H1 (cell line): Measurements from ENCODE around the gene PDP2. TPM values are rescaled to one million over a fixed set of nuclear protein-coding genes. Genes with fewer than 3 reads are reported as not detected.

ENCODE experiments used
- CTCF ChIA-PET: fragments of 300-600 bp; sonication (Branson Sonifier 250); formaldehyde crosslinking; loops from one replicate; lab custom pipeline; 2021; ENCODE audit not compliant: partially characterized antibody; lab: Charles Lee
- POLR2A ChIA-PET: fragments of 300-600 bp; sonication (Branson Sonifier 250); formaldehyde crosslinking; loops from one replicate; lab custom pipeline; 2021; ENCODE audit warnings: inconsistent platforms; ENCODE audit not compliant: partially characterized antibody; lab: Charles Lee
- DNase-seq, 2 experiments: peaks; one replicate each; pipeline versions ENCODE4 v3.0.0 to v3.0.0-alpha.2; 2010 to 2022; ENCODE audit warnings: low spot score in 2 of 2, low read depth in 1 of 2, mixed read lengths in 1 of 2
- FAIRE-seq: peaks from 2 replicates; lab custom pipeline; 2011; peaks lifted over from hg19 to GRCh38; lab: Jason Lieb, UNC
- H2AFZ ChIP-seq: 2 replicates; pipeline ENCODE4 v1.8.1; 2012; ENCODE audit warnings: low read length, inconsistent platforms
- H2AK5ac ChIP-seq: 2 replicates; pipeline ENCODE4 v1.6.1; 2013; ENCODE audit warnings: low read depth, low read length
- H2BK120ac ChIP-seq: replicated peaks from 2 replicates; pipeline ENCODE3; 2013; ENCODE audit warnings: low read depth, low read length, inconsistent platforms
- H2BK12ac ChIP-seq: 2 replicates; pipeline ENCODE4 v1.6.1; 2013; ENCODE audit warnings: low read depth, low read length
- H2BK15ac ChIP-seq: 2 replicates; pipeline ENCODE4 v1.6.1; 2013; ENCODE audit warnings: low read length
- H2BK20ac ChIP-seq: 2 replicates; pipeline ENCODE4 v1.6.1; 2013; ENCODE audit warnings: low read length
- H2BK5ac ChIP-seq: 2 replicates; pipeline ENCODE4 v1.6.1; 2013; ENCODE audit warnings: low read depth, low read length
- H3K14ac ChIP-seq: 2 replicates; pipeline ENCODE4 v1.6.1; 2013; ENCODE audit warnings: inconsistent platforms; ENCODE audit not compliant: insufficient read length
- H3K18ac ChIP-seq: 2 replicates; pipeline ENCODE4 v1.6.1; 2013; ENCODE audit warnings: low read length; ENCODE audit errors: extremely low read depth
- H3K23ac ChIP-seq: 2 replicates; pipeline ENCODE4 v1.6.1; 2013; ENCODE audit warnings: inconsistent platforms; ENCODE audit not compliant: insufficient read length
- H3K23me2 ChIP-seq: 2 replicates; pipeline ENCODE4 v1.6.1; 2013; ENCODE audit warnings: low read depth, low read length
- H3K27ac ChIP-seq: 2 replicates; pipeline ENCODE4 v1.6.1; 2011; ENCODE audit warnings: low read depth, low read length, inconsistent platforms
- H3K27me3 ChIP-seq, 4 experiments: replicated peaks in 1 of 4; 1 replicate in 1 of 4; 2 replicates in 3 of 4; pipeline versions ENCODE4 v1.6.1 to v1.8.1; 2011 to 2013; ENCODE audit warnings: low read length in 3 of 4, mild to moderate bottlenecking in 3 of 4, inconsistent platforms in 2 of 4, mixed read lengths in 2 of 4, moderate library complexity in 1 of 4; ENCODE audit not compliant: control insufficient read depth in 3 of 4, insufficient read depth in 3 of 4; ENCODE audit errors: extremely low read depth in 1 of 4
- H3K36me3 ChIP-seq, 4 experiments: 2 replicates each; pipeline versions ENCODE4 v1.6.1 to v1.8.1; 2011 to 2013; ENCODE audit warnings: mild to moderate bottlenecking in 4 of 4, low read length in 3 of 4, moderate library complexity in 2 of 4, control low read depth in 1 of 4, inconsistent platforms in 1 of 4; ENCODE audit not compliant: insufficient read depth in 4 of 4, control insufficient read depth in 2 of 4
- H3K4ac ChIP-seq: replicated peaks from 2 replicates; pipeline ENCODE3; 2013; ENCODE audit warnings: low read length, low read depth, mixed read lengths, inconsistent platforms; ENCODE audit not compliant: insufficient read length
- H3K4me1 ChIP-seq, 4 experiments: replicated peaks in 1 of 4; 1 replicate in 1 of 4; 2 replicates in 3 of 4; pipeline versions ENCODE4 v1.6.1 to v1.8.1; 2011 to 2013; ENCODE audit warnings: low read length in 3 of 4, inconsistent platforms in 2 of 4, mixed read lengths in 1 of 4; ENCODE audit not compliant: insufficient read depth in 4 of 4, control insufficient read depth in 3 of 4
- H3K4me2 ChIP-seq, 2 experiments: 2 replicates each; pipeline versions ENCODE4 v1.6.1 to v1.8.1; 2011 to 2013; ENCODE audit warnings: low read depth in 2 of 2, low read length in 2 of 2, control low read depth in 1 of 2, inconsistent platforms in 1 of 2, mild to moderate bottlenecking in 1 of 2; ENCODE audit not compliant: insufficient read depth in 1 of 2
- H3K4me3 ChIP-seq, 4 experiments: fragments of 200-600, 300-600 bp in 1 of 4; sonication (generic), shearing (Covaris generic), sonication (Bioruptor Twin) in 1 of 4; 2 replicates each; pipeline versions ENCODE4 v1.5.1 to v1.8.1; 2011 to 2016; ENCODE audit warnings: low read length in 4 of 4, low read depth in 3 of 4, control low read depth in 2 of 4, inconsistent platforms in 2 of 4, mild to moderate bottlenecking in 2 of 4, mixed read lengths in 1 of 4, moderate library complexity in 1 of 4; ENCODE audit not compliant: insufficient read depth in 2 of 4; ENCODE audit errors: extremely low read depth in 1 of 4
- H3K56ac ChIP-seq: replicated peaks from 2 replicates; pipeline ENCODE3; 2013; ENCODE audit warnings: low read depth, mild to moderate bottlenecking, mixed read lengths, low read length, inconsistent platforms; ENCODE audit not compliant: insufficient read length
- H3K79me1 ChIP-seq: 2 replicates; pipeline ENCODE4 v1.6.1; 2013; ENCODE audit warnings: low read depth, low read length, control low read depth
- H3K79me2 ChIP-seq, 2 experiments: 2 replicates each; pipeline versions ENCODE4 v1.6.1 to v1.8.1; 2012 to 2013; ENCODE audit warnings: low read length in 2 of 2, mild to moderate bottlenecking in 2 of 2, inconsistent platforms in 1 of 2; ENCODE audit not compliant: insufficient read depth in 2 of 2, control insufficient read depth in 1 of 2
- H3K9ac ChIP-seq, 4 experiments: replicated peaks in 1 of 4; 1 replicate in 1 of 4; 2 replicates in 3 of 4; pipeline versions ENCODE4 v1.6.1 to v1.8.1; 2011 to 2013; ENCODE audit warnings: low read depth in 3 of 4, low read length in 3 of 4, control low read depth in 2 of 4, mild to moderate bottlenecking in 2 of 4, moderate library complexity in 2 of 4, inconsistent platforms in 1 of 4; ENCODE audit errors: extremely low read depth in 1 of 4
- H3K9me3 ChIP-seq, 2 experiments: 2 replicates each; pipeline versions ENCODE4 v1.6.1 to v1.8.1; 2012 to 2013; ENCODE audit warnings: mild to moderate bottlenecking in 2 of 2, moderate library complexity in 2 of 2, control low read depth in 1 of 2, inconsistent platforms in 1 of 2, low read depth in 1 of 2, low read length in 1 of 2, mixed read lengths in 1 of 2; ENCODE audit not compliant: insufficient read depth in 2 of 2
- H4K20me1 ChIP-seq, 2 experiments: replicated peaks in 1 of 2; 2 replicates each; pipeline versions ENCODE3 to v1.8.1; 2011 to 2013; ENCODE audit warnings: inconsistent platforms in 2 of 2, low read length in 2 of 2, mild to moderate bottlenecking in 1 of 2; ENCODE audit not compliant: insufficient read depth in 2 of 2, control insufficient read depth in 1 of 2
- H4K5ac ChIP-seq: 2 replicates; pipeline ENCODE4 v1.6.1; 2013; ENCODE audit warnings: low read length, low read depth, mixed read lengths, inconsistent platforms; ENCODE audit not compliant: insufficient read length
- H4K8ac ChIP-seq: 2 replicates; pipeline ENCODE4 v1.8.0; 2013; ENCODE audit warnings: mild to moderate bottlenecking, moderate library complexity, low read length, inconsistent platforms; ENCODE audit not compliant: insufficient read depth; ENCODE audit errors: extremely low read depth
- H4K91ac ChIP-seq: replicated peaks from 2 replicates; pipeline ENCODE3; 2013; ENCODE audit warnings: low read length, mixed read lengths, inconsistent platforms; ENCODE audit not compliant: insufficient read length
- CTBP2 ChIP-seq: IDR thresholded peaks from 2 replicates; pipeline ENCODE4 v1.7.0; 2011; ENCODE audit warnings: borderline replicate concordance, mild to moderate bottlenecking, moderate library complexity, mixed read lengths, low read length; ENCODE audit not compliant: insufficient read depth, insufficient read length
- WGBS, 2 experiments: shearing (Covaris generic) in 1 of 2; methylation state at CpG; one replicate each; pipeline versions ENCODE4 v1.1.6 to v1.1.7; 2013 to 2015; ENCODE audit warnings: low lambda C conversion rate in 2 of 2, mixed read lengths in 2 of 2, inconsistent platforms in 1 of 2, low coverage in 1 of 2, missing lambda C conversion rate in 1 of 2; ENCODE audit not compliant: insufficient replicate concordance in 2 of 2, insufficient coverage in 1 of 2, insufficient read length in 1 of 2; ENCODE audit errors: extremely low coverage in 1 of 2, missing lambda C conversion rate in 1 of 2; 5-methylcytosine and 5-hydroxymethylcytosine counted together
- polyA plus RNA-seq, 7 experiments: library from polyadenylated mRNA; depleted of rRNA in 3 of 7; stranded (reverse) in 5 of 7; unstranded in 2 of 7; fragments of >200 nt in 5 of 7; fragments of 200-250 nt in 2 of 7; gene quantifications; 1 replicate in 5 of 7; 2 replicates in 1 of 7; 4 replicates in 1 of 7; pipeline versions ENCODE4 v1.2.1 to v1.2.3, GENCODE V29; 2011 to 2013; ENCODE audit warnings: missing spikeins in 2 of 7, mixed read lengths in 2 of 7
- total RNA-seq: library from RNA; stranded (reverse); fragmentation: NEBNext Ultra II Directional; extraction: Animal tissue kit (Norgen Biotek cat#: 25700); gene quantifications from 2 replicates; pipeline ENCODE4 v1.2.1, GENCODE V29; 2021

Gene PDP2
- total and polyA plus RNA-seq, 2 of the 8 experiments (the other 6 are each of a cell fraction or from before 2014, with no cell fraction given), result 11.7 to 36.5 TPM

- no peak for TF ChIP-seq CTBP2
- TF ChIP-seq, all 59 proteins: peak for 0
- no peak overlapping the region for H3K56ac ChIP-seq
- no peak overlapping the region for H3K23ac ChIP-seq
- WGBS, 2 experiments, result 87% methylated on average over 14 of the region's 14 CpGs; no CpG with 5 or more reads in 1 of the 2 experiments
- H4K20me1 ChIP-seq, result peaks cover 0 to 2% of the 10 kb centered on the region in 2 experiments
- no peak for FAIRE-seq
- H2BK20ac ChIP-seq, result no peak overlapping the region
- no peak overlapping the region for H2BK12ac ChIP-seq
- H2AK5ac ChIP-seq, result no peak overlapping the region
- H2BK120ac ChIP-seq, result no peak overlapping the region
- H4K91ac ChIP-seq, result no peak overlapping the region
- no peak overlapping the region for H2AFZ ChIP-seq
- H3K14ac ChIP-seq, result no peak overlapping the region
- H3K79me2 ChIP-seq, result no peaks in the 10 kb centered on the region
- no peaks in the 10 kb centered on the region for H3K9me3 ChIP-seq
- no peak overlapping the region for H3K4ac ChIP-seq
- H3K4me3 ChIP-seq, result no peak overlapping the region
- no peaks in the 10 kb centered on the region; a peak in 3 of 7 replicates for H3K27me3 ChIP-seq
- H3K27ac ChIP-seq, result no peak overlapping the region
- H3K23me2 ChIP-seq, result no peaks in the 10 kb centered on the region
- peaks cover 0 to 5% (median 0%) of the 10 kb centered on the region in 4 experiments; a peak in 2 of 7 replicates for H3K4me1 ChIP-seq
- no peak for DNase-seq
- no peak overlapping the region for H2BK15ac ChIP-seq
- no peak overlapping the region; the same call in 1 of the 2 replicates for H4K8ac ChIP-seq
- no peak overlapping the region for H2BK5ac ChIP-seq
- H3K79me1 ChIP-seq, result no peaks in the 10 kb centered on the region
- no peak overlapping the region for H4K5ac ChIP-seq
- no peaks in the 10 kb centered on the region for H3K36me3 ChIP-seq
- H3K4me2 ChIP-seq, result no peak overlapping the region
- H3K18ac ChIP-seq, result no peak overlapping the region
- ChIA-PET POLR2A (no interaction called here), CTCF (interaction anchor here (0.8 to 42.0 kb wide), 14 partner anchors 7 to 480 kb away, joined by 3 to 1009 read pairs (median 5); partner anchors contain the start of genes CDH16, CIAO2B, PDP2 and RRAD)
- H3K9ac ChIP-seq, result no peak overlapping the region
Observed at GRCh38 chr16:66908762-66909559, 28.6 kb downstream of the PDP2 start.
